HG02870 (cell line): Measurements from ENCODE around the gene CENPVL3.
"Not testable (repeated sequence)": the region's sequence is repeated elsewhere in the genome, so short reads cannot be mapped to it uniquely, and the experiment has no call there.

ENCODE experiments used
- ATAC-seq: cut with Tn5 transposase; IDR thresholded peaks from one replicate; pipeline ENCODE4 v1.9.1; 2021; ENCODE audit warnings: mild to moderate bottlenecking, moderate library complexity; ENCODE audit not compliant: unreplicated experiment

CENPVL3 gene

GRCh38 chrX:51618241-51619155, at the start of gene CENPVL3:
CENPVL3 (minus strand) TSS chrX:51618912; CDS start chrX:51618873, 39 bp downstream.
- not testable (repeated sequence) for ATAC-seq

- ATAC-seq: no peak
Observed at GRCh38 chrX:51665981-51666380, 47.3 kb upstream of the CENPVL3 start.

- no peak for ATAC-seq
Observed at GRCh38 chrX:51643377-51643776, 24.7 kb upstream of the CENPVL3 start.

- ATAC-seq: no peak
Observed at GRCh38 chrX:51641421-51642021, 22.8 kb upstream of the CENPVL3 start.

- ATAC-seq: not testable (repeated sequence)
Observed at GRCh38 chrX:51636511-51636910, 17.8 kb upstream of the CENPVL3 start.

GRCh38 chrX:51614353-51615012, 4.2 kb downstream of the CENPVL3 start:
- no peak for ATAC-seq

- ATAC-seq: no peak
Observed at GRCh38 chrX:51608766-51609165, 9.9 kb downstream of the CENPVL3 start.

GRCh38 chrX:51608126-51608525, 10.6 kb downstream of the CENPVL3 start:
- ATAC-seq: no peak

GRCh38 chrX:51606446-51606845, 12.3 kb downstream of the CENPVL3 start:
- ATAC-seq: no peak

GRCh38 chrX:51598899-51599298, 19.8 kb downstream of the CENPVL3 start:
- no peak for ATAC-seq

GRCh38 chrX:51571874-51572273, 46.8 kb downstream of the CENPVL3 start:
- ATAC-seq: no peak

GRCh38 chrX:51569561-51569960, 49.2 kb downstream of the CENPVL3 start:
- no peak for ATAC-seq

- ATAC-seq: no peak
Observed at GRCh38 chrX:51568586-51568985, 50.1 kb downstream of the CENPVL3 start.
